ENCODE results near the gene RBM42.

DNA sequence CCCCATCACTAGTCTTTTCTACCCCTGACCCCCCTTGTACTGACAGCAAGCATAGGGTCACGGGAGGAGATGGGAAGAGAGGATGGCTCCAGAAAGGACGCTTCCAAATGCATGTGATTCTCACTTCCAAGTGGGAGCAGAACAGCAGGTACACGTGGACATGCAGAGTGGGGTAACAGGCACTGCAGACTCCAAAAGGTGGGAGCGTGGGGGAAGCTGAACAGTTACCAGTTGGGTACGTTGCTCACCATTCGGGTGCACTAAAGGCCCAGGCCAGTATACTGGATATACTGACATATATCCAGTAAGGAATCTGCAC is 10.4 kb downstream of the RBM42 start:
- TF ChIP-seq CTCF (IDR thresholded peaks at IDR 0.05), result no peak
- TF ChIP-seq POLR2A (IDR thresholded peaks at IDR 0.05), result no peak
- no peak for TF ChIP-seq POLR2AphosphoS5 (IDR thresholded peaks at IDR 0.05)
- TF ChIP-seq EP300 (IDR thresholded peaks at IDR 0.05), result no peak

All from stomach (tissue), 4 donors.